Measurements from ENCODE around the gene DMD. TPM values are rescaled to one million over a fixed set of nuclear protein-coding genes. Genes with fewer than 3 reads are reported as not detected.

DMD gene
- total and polyA plus RNA-seq, 2 of the 13 experiments (the other 11 are each of a cell fraction or from before 2014, with no cell fraction given), result 17.6 to 25.9 TPM

DNA sequence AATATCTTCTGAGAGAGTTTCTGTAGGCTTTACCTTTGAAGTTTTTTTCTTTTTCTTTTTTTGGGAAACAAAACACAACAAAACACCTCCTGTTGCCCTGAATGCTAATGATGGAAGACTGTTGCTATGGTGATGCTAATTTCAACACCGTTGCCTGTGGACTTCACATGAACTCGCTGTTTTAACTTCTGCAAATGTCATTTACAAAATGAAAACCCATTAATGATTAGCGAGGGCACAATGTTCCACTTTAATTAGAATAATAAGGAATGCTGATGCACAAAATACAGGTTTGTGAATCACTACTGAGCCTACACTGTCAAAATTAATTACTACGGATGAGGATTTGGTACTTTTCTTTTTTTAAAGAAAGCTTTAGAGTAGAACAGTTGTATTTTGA, 1912.4 kb downstream of the DMD start:
- FAIRE-seq (no peak), ATAC-seq (no peak), DNase-seq (ENCODE audit: low spot score) (no peak)
- H3K27ac ChIP-seq (ENCODE audit: extremely low read length, insufficient read depth, low read length), result no peak overlapping the region
- in situ Hi-C loops (cut with HindIII; ENCODE audit: extremely low pct_ligation_motif_present, low pct_unique_long_range_greater_than_20kb), result loop anchor here (10.0 kb wide), 1 partner anchor 264 kb away; no protein-coding TSS in a partner anchor
- no TSS peak for BruUV-seq (replicated peaks)
- H3K27me3 ChIP-seq (ENCODE audit: control insufficient read depth in 1 of 2, insufficient read depth in 2 of 2, low read length in 2 of 2), result no peaks in the 10 kb centered on the region; a peak in 1 of 5 replicates
- CTCF ChIA-PET (ENCODE audit: low intra/inter-chr PET ratio, low total read pairs), result no interaction called here
- POLR2A ChIA-PET, result no interaction called here
- no peaks in the 10 kb centered on the region for H3K4me1 ChIP-seq (ENCODE audit: insufficient read depth, low read length)
- H3K4me3 ChIP-seq (replicated peaks in 1 of 3; ENCODE audit: insufficient read depth in 1 of 3, low read depth in 2 of 3, low read length in 3 of 3), result no peak overlapping the region
- no peaks in the 10 kb centered on the region for H3K79me2 ChIP-seq (ENCODE audit: insufficient read depth, low read length)
- no peak overlapping the region for H3K4me2 ChIP-seq (ENCODE audit: low read depth, low read length)
- TF ChIP-seq DMAP1 (CRISPR knock-in tag; IDR thresholded peaks at IDR 0.05) (no peak), SRSF4 (IDR thresholded peaks at IDR 0.05; ENCODE audit: low read depth, low read length, poor library complexity, severe bottlenecking) (no peak), GLI4 (CRISPR knock-in tag; IDR thresholded peaks at IDR 0.05; ENCODE audit: borderline replicate concordance) (no peak), TOPORS (CRISPR knock-in tag; IDR thresholded peaks at IDR 0.05) (no peak), GPBP1L1 (CRISPR knock-in tag; IDR thresholded peaks at IDR 0.05) (no peak), ZNF850 (CRISPR knock-in tag; conservative IDR thresholded peaks at IDR 0.05) (no peak), PAF1 (CRISPR knock-in tag; IDR thresholded peaks at IDR 0.05) (no peak), MIXL1 (CRISPR knock-in tag; IDR thresholded peaks at IDR 0.05) (no peak)
- no peak overlapping the region for H2AFZ ChIP-seq (ENCODE audit: low read length)
- H3K9ac ChIP-seq (ENCODE audit: insufficient read depth, low read depth, low read length), result no peak overlapping the region
- no peaks in the 10 kb centered on the region for H4K20me1 ChIP-seq (ENCODE audit: insufficient read depth, low read length)
- H3K9me3 ChIP-seq (ENCODE audit: low read length), result no peaks in the 10 kb centered on the region
- intact Hi-C loops (cut with micrococcal nuclease; ENCODE audit: unreplicated experiment), result no loop called here
- H3K36me3 ChIP-seq (replicated peaks in 1 of 2; ENCODE audit: control insufficient read depth in 1 of 2, insufficient read depth in 2 of 2, low read length in 2 of 2), result no peaks in the 10 kb centered on the region
- WGBS (ENCODE audit: low lambda C conversion rate), result 41% methylated on average over 4 of the region's 4 CpGs

DNA sequence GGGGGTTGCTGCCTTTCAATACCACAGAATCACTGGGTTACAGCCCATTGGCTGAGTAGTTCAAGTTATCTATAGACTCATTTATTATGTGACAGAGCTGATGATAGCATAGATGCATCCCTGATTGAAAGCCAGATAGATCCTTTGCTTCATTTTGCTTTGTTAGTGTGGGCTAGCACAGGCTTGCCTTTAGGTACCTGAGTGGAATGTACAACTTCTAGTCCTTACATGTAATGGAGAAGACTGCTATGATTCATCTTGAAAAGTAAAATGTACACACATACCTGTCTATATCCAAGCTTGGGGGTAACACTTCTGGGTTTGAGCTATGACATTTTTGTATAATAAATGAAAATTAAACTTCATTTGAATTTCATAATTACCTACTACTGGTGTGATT, 1913.5 kb downstream of the DMD start:
- Histone ChIP-seq H3K27me3 (ENCODE audit: control insufficient read depth in 1 of 2, insufficient read depth in 2 of 2, low read length in 2 of 2) (no peaks in the 10 kb centered on the region; a peak in 1 of 5 replicates), H3K4me3 (replicated peaks in 1 of 3; ENCODE audit: insufficient read depth in 1 of 3, low read depth in 2 of 3, low read length in 3 of 3) (no peak overlapping the region), H3K4me2 (ENCODE audit: low read depth, low read length) (no peak overlapping the region), H3K4me1 (ENCODE audit: insufficient read depth, low read length) (no peaks in the 10 kb centered on the region), H3K27ac (ENCODE audit: extremely low read length, insufficient read depth, low read length) (no peak overlapping the region), H3K9me3 (ENCODE audit: low read length) (no peaks in the 10 kb centered on the region), H3K36me3 (replicated peaks in 1 of 2; ENCODE audit: control insufficient read depth in 1 of 2, insufficient read depth in 2 of 2, low read length in 2 of 2) (no peaks in the 10 kb centered on the region), H3K9ac (ENCODE audit: insufficient read depth, low read depth, low read length) (no peak overlapping the region), H2AFZ (ENCODE audit: low read length) (no peak overlapping the region), H3K79me2 (ENCODE audit: insufficient read depth, low read length) (no peaks in the 10 kb centered on the region), H4K20me1 (ENCODE audit: insufficient read depth, low read length) (no peaks in the 10 kb centered on the region)
- ChIA-PET POLR2A (no interaction called here), CTCF (ENCODE audit: low intra/inter-chr PET ratio, low total read pairs) (no interaction called here)
- FAIRE-seq, result no peak
- intact Hi-C loops (cut with micrococcal nuclease; ENCODE audit: unreplicated experiment), result no loop called here
- no TSS peak for BruUV-seq (replicated peaks)
- in situ Hi-C loops (cut with HindIII; ENCODE audit: extremely low pct_ligation_motif_present, low pct_unique_long_range_greater_than_20kb), result loop anchor here (10.0 kb wide), 1 partner anchor 263 kb away; no protein-coding TSS in a partner anchor
- no peak for DNase-seq (ENCODE audit: low spot score)
- ATAC-seq, result no peak
- no peak for TF ChIP-seq PBX3 (CRISPR knock-in tag; IDR thresholded peaks at IDR 0.05; ENCODE audit: borderline replicate concordance)
- no peak for TF ChIP-seq HOXA5 (CRISPR knock-in tag; IDR thresholded peaks at IDR 0.05)
- TF ChIP-seq, protein P1, sequence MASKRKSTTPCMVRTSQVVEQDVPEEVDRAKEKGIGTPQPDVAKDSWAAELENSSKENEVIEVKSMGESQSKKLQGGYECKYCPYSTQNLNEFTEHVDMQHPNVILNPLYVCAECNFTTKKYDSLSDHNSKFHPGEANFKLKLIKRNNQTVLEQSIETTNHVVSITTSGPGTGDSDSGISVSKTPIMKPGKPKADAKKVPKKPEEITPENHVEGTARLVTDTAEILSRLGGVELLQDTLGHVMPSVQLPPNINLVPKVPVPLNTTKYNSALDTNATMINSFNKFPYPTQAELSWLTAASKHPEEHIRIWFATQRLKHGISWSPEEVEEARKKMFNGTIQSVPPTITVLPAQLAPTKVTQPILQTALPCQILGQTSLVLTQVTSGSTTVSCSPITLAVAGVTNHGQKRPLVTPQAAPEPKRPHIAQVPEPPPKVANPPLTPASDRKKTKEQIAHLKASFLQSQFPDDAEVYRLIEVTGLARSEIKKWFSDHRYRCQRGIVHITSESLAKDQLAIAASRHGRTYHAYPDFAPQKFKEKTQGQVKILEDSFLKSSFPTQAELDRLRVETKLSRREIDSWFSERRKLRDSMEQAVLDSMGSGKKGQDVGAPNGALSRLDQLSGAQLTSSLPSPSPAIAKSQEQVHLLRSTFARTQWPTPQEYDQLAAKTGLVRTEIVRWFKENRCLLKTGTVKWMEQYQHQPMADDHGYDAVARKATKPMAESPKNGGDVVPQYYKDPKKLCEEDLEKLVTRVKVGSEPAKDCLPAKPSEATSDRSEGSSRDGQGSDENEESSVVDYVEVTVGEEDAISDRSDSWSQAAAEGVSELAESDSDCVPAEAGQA (IDR thresholded peaks at IDR 0.05; ENCODE audit: low read depth), result no peak
- TF ChIP-seq, protein P1 (CRISPR knock-in tag; IDR thresholded peaks at IDR 0.05; ENCODE audit: borderline replicate concordance), result no peak

All from HepG2 (cell line).